Loucy (cell line): ENCODE results near the gene IL36G.

Experiments used
- EZH2phosphoT487 ChIP-seq: fragments of 200-600 bp; IDR thresholded peaks from 2 replicates; pipeline ENCODE4 v1.6.1; 2018; ENCODE audit warnings: antibody characterized with exemption, mild to moderate bottlenecking, moderate library complexity, borderline replicate concordance
- TF ChIP-seq, protein P1 (sequence below): fragments of 200-600 bp; sonication (generic); conservative IDR thresholded peaks from 2 replicates; pipeline ENCODE4 v1.5.1; 2014; ENCODE audit warnings: mild to moderate bottlenecking, antibody characterized with exemption, low read length

DNA sequence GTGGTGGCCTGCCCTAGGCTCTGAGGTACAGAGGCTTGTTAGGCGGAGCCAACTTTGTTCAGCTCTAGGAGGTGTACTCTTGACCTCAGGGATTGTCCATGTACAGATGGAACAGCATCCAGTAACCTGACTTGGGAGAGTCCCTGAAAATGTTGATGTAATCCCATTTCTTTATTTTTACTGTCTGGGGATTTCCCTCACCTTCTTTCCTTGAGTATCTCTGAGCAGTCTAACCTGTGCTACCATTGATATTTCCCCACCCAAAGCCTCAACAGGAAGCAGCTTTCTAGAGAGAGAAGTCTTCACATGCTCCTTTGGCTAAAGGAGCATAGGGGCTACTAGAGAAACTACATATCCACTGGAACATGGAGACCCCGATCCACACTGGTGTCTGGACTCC, 37.8 kb downstream of the IL36G start:
- TF ChIP-seq, protein P1, sequence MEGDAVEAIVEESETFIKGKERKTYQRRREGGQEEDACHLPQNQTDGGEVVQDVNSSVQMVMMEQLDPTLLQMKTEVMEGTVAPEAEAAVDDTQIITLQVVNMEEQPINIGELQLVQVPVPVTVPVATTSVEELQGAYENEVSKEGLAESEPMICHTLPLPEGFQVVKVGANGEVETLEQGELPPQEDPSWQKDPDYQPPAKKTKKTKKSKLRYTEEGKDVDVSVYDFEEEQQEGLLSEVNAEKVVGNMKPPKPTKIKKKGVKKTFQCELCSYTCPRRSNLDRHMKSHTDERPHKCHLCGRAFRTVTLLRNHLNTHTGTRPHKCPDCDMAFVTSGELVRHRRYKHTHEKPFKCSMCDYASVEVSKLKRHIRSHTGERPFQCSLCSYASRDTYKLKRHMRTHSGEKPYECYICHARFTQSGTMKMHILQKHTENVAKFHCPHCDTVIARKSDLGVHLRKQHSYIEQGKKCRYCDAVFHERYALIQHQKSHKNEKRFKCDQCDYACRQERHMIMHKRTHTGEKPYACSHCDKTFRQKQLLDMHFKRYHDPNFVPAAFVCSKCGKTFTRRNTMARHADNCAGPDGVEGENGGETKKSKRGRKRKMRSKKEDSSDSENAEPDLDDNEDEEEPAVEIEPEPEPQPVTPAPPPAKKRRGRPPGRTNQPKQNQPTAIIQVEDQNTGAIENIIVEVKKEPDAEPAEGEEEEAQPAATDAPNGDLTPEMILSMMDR = no peak
- no peak for TF ChIP-seq EZH2phosphoT487
